Measurements from ENCODE around the gene SCD5. TPM values are rescaled to one million over a fixed set of nuclear protein-coding genes. Genes with fewer than 3 reads are reported as not detected.

The SCD5 gene
- total and polyA plus RNA-seq, 9 of the 15 experiments (the other 6 are each of a cell fraction or from before 2014, with no cell fraction given) = 0.01 to 0.20 (median 0.03) TPM; not detected in 5

GRCh38 chr4:82726596-82726995 lies 72.0 kb downstream of the SCD5 start (continued):
- TF ChIP-seq, protein P1, sequence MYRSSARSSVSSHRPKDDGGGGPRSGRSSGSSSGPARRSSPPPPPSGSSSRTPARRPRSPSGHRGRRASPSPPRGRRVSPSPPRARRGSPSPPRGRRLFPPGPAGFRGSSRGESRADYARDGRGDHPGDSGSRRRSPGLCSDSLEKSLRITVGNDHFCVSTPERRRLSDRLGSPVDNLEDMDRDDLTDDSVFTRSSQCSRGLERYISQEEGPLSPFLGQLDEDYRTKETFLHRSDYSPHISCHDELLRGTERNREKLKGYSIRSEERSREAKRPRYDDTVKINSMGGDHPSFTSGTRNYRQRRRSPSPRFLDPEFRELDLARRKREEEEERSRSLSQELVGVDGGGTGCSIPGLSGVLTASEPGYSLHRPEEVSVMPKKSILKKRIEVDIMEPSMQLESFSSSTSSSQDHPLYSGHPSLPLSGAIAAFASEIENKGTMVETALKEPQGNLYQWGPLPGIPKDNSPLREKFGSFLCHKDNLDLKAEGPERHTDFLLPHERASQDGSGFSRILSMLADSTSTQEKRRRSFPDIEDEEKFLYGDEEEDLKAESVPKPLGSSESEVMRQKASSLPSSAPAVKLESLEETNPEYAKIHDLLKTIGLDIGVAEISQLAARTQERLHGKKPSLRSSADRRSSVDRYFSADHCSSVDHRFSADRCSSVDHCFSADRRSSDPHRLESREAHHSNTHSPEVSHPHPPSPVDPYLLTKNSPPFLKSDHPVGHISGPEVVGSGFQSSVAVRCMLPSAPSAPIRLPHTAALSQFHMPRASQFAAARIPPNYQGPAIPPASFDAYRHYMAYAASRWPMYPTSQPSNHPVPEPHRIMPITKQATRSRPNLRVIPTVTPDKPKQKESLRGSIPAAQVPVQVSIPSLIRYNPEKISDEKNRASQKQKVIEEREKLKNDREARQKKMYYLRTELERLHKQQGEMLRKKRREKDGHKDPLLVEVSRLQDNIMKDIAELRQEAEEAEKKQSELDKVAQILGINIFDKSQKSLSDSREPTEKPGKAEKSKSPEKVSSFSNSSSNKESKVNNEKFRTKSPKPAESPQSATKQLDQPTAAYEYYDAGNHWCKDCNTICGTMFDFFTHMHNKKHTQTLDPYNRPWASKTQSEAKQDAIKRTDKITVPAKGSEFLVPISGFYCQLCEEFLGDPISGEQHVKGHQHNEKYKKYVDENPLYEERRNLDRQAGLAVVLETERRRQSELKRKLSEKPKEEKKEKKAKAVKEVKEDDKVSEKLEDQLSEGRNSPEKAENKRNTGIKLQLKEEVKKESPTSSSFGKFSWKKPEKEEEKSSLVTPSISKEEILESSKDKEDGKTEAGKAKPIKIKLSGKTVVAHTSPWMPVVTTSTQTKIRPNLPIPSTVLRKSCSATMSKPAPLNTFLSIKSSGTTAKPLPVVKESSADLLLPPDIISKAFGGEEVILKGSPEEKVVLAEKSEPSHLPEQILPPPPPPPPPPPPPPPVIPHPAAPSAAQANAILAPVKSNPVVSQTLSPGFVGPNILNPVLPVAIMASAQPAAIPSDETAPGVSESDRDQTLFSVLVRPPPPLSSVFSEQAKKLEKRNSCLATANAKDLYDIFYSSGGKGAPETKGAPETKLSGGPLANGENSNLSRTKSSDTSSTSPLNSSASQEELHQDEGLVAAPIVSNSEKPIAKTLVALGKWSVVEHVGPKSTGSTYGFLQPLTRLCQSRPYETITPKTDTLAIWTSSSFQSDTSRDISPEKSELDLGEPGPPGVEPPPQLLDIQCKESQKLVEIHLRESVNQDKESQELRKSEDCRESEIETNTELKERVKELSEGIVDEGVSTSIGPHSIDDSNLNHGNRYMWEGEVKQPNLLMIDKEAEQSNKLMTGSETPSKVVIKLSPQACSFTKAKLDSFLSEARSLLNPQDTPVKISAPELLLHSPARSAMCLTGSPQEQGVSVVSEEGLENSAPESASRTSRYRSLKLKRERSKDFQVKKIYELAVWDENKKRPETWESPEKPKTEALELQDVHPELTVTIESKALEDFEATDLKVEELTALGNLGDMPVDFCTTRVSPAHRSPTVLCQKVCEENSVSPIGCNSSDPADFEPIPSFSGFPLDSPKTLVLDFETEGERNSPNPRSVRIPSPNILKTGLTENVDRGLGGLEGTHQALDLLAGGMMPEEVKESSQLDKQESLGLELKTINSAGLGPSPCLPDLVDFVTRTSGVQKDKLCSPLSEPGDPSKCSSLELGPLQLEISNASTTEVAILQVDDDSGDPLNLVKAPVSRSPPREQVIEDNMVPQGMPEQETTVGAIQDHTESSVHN (IDR thresholded peaks at IDR 0.05; ENCODE audit: borderline replicate concordance in 1 of 2, low read depth in 1 of 2) = no peak
- TF ChIP-seq ELK3 (CRISPR knock-in tag; IDR thresholded peaks at IDR 0.05) = no peak
